Measurements from ENCODE around the gene ZGPAT.

DNA sequence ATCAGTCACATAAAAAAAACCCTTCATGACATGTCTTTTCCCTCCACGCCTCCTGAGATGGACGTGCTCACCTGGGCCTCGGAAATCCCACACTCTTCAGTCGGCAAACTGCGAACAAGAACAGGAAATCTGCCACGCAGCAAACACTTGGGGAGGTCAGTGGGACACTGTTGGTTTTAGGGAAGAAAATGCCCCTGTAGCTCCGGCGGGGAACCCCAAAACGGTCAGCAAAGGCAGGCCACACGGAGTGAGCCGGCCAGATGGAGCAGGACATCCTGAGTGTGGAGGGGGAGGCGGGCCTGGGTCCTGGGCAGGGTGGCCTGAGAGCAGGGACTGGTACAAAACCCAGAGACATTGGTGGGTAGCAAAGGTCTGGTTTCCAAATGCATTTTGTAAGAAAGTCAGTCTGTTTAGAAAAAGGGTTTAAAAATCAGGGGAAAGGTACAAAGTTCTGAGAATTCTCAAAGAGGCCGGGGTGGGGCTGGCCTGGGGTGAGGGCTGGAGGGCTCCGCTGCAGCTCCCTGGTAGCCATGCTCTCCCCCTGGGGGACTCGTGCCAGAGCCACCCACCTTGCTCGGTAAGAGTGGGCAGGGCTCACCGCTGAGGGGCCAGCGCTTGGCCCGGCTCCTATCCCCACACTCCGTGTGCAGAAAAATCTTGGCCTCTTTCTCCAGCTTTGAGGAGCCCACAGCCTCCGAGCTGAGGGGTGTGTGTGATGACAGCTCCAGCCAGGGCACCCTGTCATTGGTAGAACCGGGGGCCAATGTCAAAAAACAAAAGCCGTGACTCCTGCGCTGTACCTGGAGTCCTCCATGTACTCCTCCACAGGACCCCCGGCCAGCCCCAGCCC lies 37.0 kb downstream of the ZGPAT start:
- TF ChIP-seq JUN (IDR thresholded peaks at IDR 0.05; ENCODE audit: borderline replicate concordance, insufficient read depth, insufficient read length, low read depth), result no peak
- TF ChIP-seq, protein P1, sequence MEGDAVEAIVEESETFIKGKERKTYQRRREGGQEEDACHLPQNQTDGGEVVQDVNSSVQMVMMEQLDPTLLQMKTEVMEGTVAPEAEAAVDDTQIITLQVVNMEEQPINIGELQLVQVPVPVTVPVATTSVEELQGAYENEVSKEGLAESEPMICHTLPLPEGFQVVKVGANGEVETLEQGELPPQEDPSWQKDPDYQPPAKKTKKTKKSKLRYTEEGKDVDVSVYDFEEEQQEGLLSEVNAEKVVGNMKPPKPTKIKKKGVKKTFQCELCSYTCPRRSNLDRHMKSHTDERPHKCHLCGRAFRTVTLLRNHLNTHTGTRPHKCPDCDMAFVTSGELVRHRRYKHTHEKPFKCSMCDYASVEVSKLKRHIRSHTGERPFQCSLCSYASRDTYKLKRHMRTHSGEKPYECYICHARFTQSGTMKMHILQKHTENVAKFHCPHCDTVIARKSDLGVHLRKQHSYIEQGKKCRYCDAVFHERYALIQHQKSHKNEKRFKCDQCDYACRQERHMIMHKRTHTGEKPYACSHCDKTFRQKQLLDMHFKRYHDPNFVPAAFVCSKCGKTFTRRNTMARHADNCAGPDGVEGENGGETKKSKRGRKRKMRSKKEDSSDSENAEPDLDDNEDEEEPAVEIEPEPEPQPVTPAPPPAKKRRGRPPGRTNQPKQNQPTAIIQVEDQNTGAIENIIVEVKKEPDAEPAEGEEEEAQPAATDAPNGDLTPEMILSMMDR (IDR thresholded peaks at IDR 0.05; ENCODE audit: extremely low read depth in 1 of 2, insufficient read depth in 1 of 2, low read depth in 1 of 2, low read length in 2 of 2), result no peak
- no peak for TF ChIP-seq FOS (IDR thresholded peaks at IDR 0.05; ENCODE audit: borderline replicate concordance, insufficient read depth, low read length)
- no peak for TF ChIP-seq EZH2 (IDR thresholded peaks at IDR 0.05; ENCODE audit: borderline replicate concordance, low read depth, low read length, severe bottlenecking)
- TF ChIP-seq POLR2A (IDR thresholded peaks at IDR 0.05; ENCODE audit: low read depth, low read length), result no peak
- TF ChIP-seq POLR2AphosphoS5 (IDR thresholded peaks at IDR 0.05; ENCODE audit: insufficient read depth, low read depth, low read length), result peak; percentile 27
- no peak for TF ChIP-seq GATA2 (IDR thresholded peaks at IDR 0.05; ENCODE audit: insufficient read depth, insufficient read length, low read depth, low read length)
